ENCODE results near the gene AMBRA1. TPM values are rescaled to one million over a fixed set of nuclear protein-coding genes. Genes with fewer than 3 reads are reported as not detected.

Gene AMBRA1
- total and polyA plus RNA-seq, 8 donors: 6.8 to 18.7 (median 11.1) TPM

GRCh38 chr11:46357483-46357936 lies 236.3 kb downstream of the AMBRA1 start:
- FAIRE-seq: no peak
- Histone ChIP-seq H3K36me3 (no peaks in the 10 kb centered on the region), H3K4me1 (peaks cover 6 to 40% (median 14%) of the 10 kb centered on the region in 3 donors), H3K4me3 (peak overlapping the region in 1 of 4 donors; percentile 1), H3K27me3 (no peaks in the 10 kb centered on the region), H3K9me3 (no peaks in the 10 kb centered on the region), H3K27ac (peak overlapping the region; percentile 53 to 68 (median 61))
- intact Hi-C loops (cut with DNase I): no loop called here
- 13 to 21% methylated on average over 11 of the region's 11 CpGs for WGBS, 2 donors
- peak; percentile 84 to 93 (median 92) for ATAC-seq
- TF ChIP-seq, protein P1, sequence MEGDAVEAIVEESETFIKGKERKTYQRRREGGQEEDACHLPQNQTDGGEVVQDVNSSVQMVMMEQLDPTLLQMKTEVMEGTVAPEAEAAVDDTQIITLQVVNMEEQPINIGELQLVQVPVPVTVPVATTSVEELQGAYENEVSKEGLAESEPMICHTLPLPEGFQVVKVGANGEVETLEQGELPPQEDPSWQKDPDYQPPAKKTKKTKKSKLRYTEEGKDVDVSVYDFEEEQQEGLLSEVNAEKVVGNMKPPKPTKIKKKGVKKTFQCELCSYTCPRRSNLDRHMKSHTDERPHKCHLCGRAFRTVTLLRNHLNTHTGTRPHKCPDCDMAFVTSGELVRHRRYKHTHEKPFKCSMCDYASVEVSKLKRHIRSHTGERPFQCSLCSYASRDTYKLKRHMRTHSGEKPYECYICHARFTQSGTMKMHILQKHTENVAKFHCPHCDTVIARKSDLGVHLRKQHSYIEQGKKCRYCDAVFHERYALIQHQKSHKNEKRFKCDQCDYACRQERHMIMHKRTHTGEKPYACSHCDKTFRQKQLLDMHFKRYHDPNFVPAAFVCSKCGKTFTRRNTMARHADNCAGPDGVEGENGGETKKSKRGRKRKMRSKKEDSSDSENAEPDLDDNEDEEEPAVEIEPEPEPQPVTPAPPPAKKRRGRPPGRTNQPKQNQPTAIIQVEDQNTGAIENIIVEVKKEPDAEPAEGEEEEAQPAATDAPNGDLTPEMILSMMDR (IDR thresholded peaks at IDR 0.05): no peak
- DNase-seq: peak; percentile 76 to 93 (median 84)

DNA sequence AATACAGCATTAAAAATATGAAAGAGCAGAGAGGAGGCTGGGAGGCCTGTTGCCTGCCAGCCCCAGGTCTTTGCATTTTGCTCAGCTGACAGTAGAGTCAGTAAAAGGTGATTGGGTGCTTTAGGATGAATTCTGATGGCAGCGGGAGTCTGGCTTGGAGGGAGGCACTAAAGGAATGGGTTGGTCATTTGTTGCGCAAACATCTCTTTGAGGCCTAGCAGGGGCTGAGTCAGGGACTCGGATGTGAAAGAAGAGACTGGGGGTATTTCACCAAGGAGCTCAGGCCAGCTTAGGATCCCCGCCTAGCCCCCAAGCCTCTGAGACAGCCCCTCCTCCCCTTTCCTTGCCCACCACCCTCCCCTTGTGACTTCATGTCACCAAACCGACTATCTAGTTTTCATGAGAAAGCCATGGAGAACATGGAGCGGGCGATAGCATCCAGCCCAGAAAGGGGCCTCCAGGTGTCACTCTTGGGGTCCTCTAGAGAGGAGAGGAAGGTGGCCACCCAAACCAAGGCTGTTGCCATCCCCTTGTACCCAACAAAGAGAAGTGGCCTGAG lies 236.8 kb downstream of the AMBRA1 start:
- H3K4me3 ChIP-seq: peak overlapping the region in 1 of 4 donors; percentile 1
- FAIRE-seq (no peak), DNase-seq (no peak), ATAC-seq (no peak)
- intact Hi-C loops (cut with DNase I): no loop called here
- H3K9me3 ChIP-seq: no peaks in the 10 kb centered on the region
- H3K27me3 ChIP-seq: no peaks in the 10 kb centered on the region
- H3K27ac ChIP-seq: peak overlapping the region; percentile 53 to 68 (median 61)
- peaks cover 6 to 35% (median 14%) of the 10 kb centered on the region in 3 donors for H3K4me1 ChIP-seq
- TF ChIP-seq, protein P1 (IDR thresholded peaks at IDR 0.05): no peak
- no peaks in the 10 kb centered on the region for H3K36me3 ChIP-seq
- WGBS, 2 donors: 81 to 84% methylated on average over 7 of the region's 7 CpGs

DNA sequence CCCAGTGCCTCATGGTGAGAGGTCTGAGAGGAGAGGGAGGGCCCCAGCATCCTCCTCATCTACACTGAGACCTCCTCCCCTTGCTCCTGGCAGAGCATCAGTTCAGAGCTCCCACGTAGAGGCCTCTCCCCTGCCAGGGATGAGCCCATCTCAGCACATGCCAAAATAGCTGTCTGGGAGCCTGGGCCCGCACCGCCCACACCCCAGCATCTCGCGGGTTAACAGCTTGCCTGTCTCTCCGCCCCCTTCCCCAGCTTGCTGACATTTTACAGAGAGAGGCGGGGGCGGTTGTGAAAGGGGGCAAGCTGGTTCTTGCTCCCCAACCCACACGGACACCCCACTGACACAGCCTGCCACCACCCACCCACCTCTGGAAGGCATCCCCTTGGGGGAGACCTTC lies 240.1 kb downstream of the AMBRA1 start:
- FAIRE-seq (no peak), DNase-seq (no peak), ATAC-seq (no peak)
- Histone ChIP-seq H3K9me3 (no peaks in the 10 kb centered on the region), H3K27ac (peak overlapping the region in 1 of 4 donors; percentile 12), H3K36me3 (no peaks in the 10 kb centered on the region), H3K4me1 (peaks cover 6 to 59% (median 40%) of the 10 kb centered on the region in 3 donors), H3K27me3 (no peaks in the 10 kb centered on the region), H3K4me3 (no peak overlapping the region)
- TF ChIP-seq, protein P1 (IDR thresholded peaks at IDR 0.05): no peak
- intact Hi-C loops (cut with DNase I): no loop called here
- WGBS, 2 donors: 71 to 74% methylated on average over 9 of the region's 9 CpGs

GRCh38 chr11:46352063-46352841 lies 241.6 kb downstream of the AMBRA1 start:
- H3K27me3 ChIP-seq: no peaks in the 10 kb centered on the region
- H3K4me1 ChIP-seq: peaks cover 0 to 50% (median 33%) of the 10 kb centered on the region in 3 donors
- H3K36me3 ChIP-seq: no peaks in the 10 kb centered on the region
- peak overlapping the region in 3 of 4 donors; percentile 45 to 77 (median 60) for H3K27ac ChIP-seq
- TF ChIP-seq, protein P1 (IDR thresholded peaks at IDR 0.05): peak; percentile 89 to 97 (median 95)
- intact Hi-C loops (cut with DNase I): no loop called here
- 13 to 16% methylated on average over 30 to 33 of the region's 33 CpGs for WGBS, 2 donors
- H3K9me3 ChIP-seq: no peaks in the 10 kb centered on the region
- peak; percentile 73 to 80 (median 75) for ATAC-seq
- peak overlapping the region; percentile 3 to 35 (median 17) for H3K4me3 ChIP-seq
- FAIRE-seq: no peak
- DNase-seq: peak; percentile 84 to 95 (median 86)

All from pancreas (tissue), 10 donors.